Measurements from ENCODE around the gene ANKLE2. TPM values are rescaled to one million over a fixed set of nuclear protein-coding genes. Genes with fewer than 3 reads are reported as not detected.
"Not testable (repeated sequence)": the region's sequence is repeated elsewhere in the genome, so short reads cannot be mapped to it uniquely, and the experiment has no call there.

Gene ANKLE2
- polyA plus RNA-seq, 1 of the 3 experiments (the other 2 are of a cell fraction), result 55.1 TPM

DNA sequence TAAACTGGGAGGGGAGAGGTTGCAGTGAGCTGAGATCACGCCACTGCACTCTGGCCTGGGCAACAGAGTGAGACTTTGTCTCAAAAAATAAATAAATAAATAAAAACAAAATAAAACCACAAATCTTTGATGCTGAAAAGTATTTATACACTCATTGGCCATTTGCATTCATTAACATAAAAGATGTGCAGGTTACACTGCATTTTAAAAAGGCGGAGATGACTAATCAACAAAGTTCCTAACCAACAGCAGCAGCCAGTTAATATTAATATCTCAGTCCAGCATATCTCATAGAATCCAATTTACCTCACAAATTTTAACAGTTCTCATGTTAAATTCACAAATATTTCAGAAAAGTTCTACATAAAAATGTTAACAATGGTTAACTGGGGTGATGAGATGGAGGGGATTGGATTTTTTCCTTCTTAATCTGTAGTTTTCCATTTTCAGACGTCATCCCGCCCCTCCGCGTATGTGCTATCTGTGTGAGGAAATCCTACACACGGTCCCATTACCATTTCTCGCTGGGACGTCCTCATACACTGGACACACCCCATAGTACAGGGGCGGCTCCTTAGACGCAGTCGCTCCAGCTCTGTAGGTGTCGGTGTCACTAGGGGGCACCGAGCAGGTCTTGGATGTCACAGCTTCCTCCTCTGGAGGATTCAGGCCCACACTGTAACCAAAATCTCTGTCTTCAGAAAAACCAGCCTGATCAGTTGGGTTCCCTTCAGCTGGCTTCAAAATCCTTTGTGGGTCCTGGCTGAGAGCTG, 7.3 kb downstream of the ANKLE2 start:
- H3K36me3 ChIP-seq (replicated peaks in 1 of 2; ENCODE audit: control insufficient read depth in 1 of 2, insufficient read depth in 2 of 2, low read length in 1 of 2), result peaks cover 26 to 63% of the 10 kb centered on the region in 2 experiments
- peaks cover 94% of the 10 kb centered on the region for H4K20me1 ChIP-seq (ENCODE audit: insufficient read depth)
- no peaks in the 10 kb centered on the region for H3K9me3 ChIP-seq
- no peak overlapping the region for H2AFZ ChIP-seq (ENCODE audit: low read depth)
- no peak overlapping the region for H3K9ac ChIP-seq
- TF ChIP-seq GATA2 (CRISPR knock-in tag; IDR thresholded peaks at IDR 0.05) (no peak), FOSL2 (IDR thresholded peaks at IDR 0.05; ENCODE audit: borderline replicate concordance, low read depth) (no peak), EP300 (IDR thresholded peaks at IDR 0.05; ENCODE audit: borderline replicate concordance in 1 of 2, low read depth in 1 of 2, low read length in 1 of 2) (no peak), NRF1 (IDR thresholded peaks at IDR 0.05; ENCODE audit: low read depth, low read length) (no peak), FOXM1 (IDR thresholded peaks at IDR 0.05; ENCODE audit: low read depth) (no peak), JUND (IDR thresholded peaks at IDR 0.05) (no peak), RXRA (IDR thresholded peaks at IDR 0.05; ENCODE audit: borderline replicate concordance, low read depth) (no peak), FOXJ3 (CRISPR knock-in tag; IDR thresholded peaks at IDR 0.05) (no peak)
- TF ChIP-seq, protein P1, sequence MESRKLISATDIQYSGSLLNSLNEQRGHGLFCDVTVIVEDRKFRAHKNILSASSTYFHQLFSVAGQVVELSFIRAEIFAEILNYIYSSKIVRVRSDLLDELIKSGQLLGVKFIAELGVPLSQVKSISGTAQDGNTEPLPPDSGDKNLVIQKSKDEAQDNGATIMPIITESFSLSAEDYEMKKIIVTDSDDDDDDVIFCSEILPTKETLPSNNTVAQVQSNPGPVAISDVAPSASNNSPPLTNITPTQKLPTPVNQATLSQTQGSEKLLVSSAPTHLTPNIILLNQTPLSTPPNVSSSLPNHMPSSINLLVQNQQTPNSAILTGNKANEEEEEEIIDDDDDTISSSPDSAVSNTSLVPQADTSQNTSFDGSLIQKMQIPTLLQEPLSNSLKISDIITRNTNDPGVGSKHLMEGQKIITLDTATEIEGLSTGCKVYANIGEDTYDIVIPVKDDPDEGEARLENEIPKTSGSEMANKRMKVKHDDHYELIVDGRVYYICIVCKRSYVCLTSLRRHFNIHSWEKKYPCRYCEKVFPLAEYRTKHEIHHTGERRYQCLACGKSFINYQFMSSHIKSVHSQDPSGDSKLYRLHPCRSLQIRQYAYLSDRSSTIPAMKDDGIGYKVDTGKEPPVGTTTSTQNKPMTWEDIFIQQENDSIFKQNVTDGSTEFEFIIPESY (IDR thresholded peaks at IDR 0.05; ENCODE audit: borderline replicate concordance, low read depth), result no peak
- TF ChIP-seq, protein P2, sequence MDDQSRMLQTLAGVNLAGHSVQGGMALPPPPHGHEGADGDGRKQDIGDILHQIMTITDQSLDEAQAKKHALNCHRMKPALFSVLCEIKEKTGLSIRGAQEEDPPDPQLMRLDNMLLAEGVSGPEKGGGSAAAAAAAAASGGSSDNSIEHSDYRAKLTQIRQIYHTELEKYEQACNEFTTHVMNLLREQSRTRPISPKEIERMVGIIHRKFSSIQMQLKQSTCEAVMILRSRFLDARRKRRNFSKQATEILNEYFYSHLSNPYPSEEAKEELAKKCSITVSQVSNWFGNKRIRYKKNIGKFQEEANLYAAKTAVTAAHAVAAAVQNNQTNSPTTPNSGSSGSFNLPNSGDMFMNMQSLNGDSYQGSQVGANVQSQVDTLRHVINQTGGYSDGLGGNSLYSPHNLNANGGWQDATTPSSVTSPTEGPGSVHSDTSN (IDR thresholded peaks at IDR 0.05), result no peak
- ChIA-PET POLR2A (no interaction called here), CTCF (interaction anchor here (4.2 kb wide), 1 partner anchor 14 kb away, joined by 24 read pairs; no protein-coding TSS in a partner anchor)
- WGBS (ENCODE audit: low lambda C conversion rate), result 95% methylated on average over 14 of the region's 14 CpGs
- no peak overlapping the region for H3K27ac ChIP-seq (ENCODE audit: low read depth in 2 of 2, low read length in 1 of 2)
- H3K4me3 ChIP-seq (ENCODE audit: low read depth in 2 of 2, low read length in 1 of 2), result no peak overlapping the region
- H3K9me2 ChIP-seq, result no peaks in the 10 kb centered on the region
- H3K79me2 ChIP-seq (ENCODE audit: insufficient read depth), result peaks cover 95% of the 10 kb centered on the region
- H3K4me1 ChIP-seq (ENCODE audit: control insufficient read depth in 1 of 2, insufficient read depth in 2 of 2, low read depth in 1 of 2, low read length in 1 of 2), result no peaks in the 10 kb centered on the region
- H3F3A ChIP-seq (replicated peaks; ENCODE audit: insufficient read depth), result peaks cover 2% of the 10 kb centered on the region
- H3K27me3 ChIP-seq (ENCODE audit: insufficient read depth), result no peaks in the 10 kb centered on the region
- DNase-seq, result no peak
- H3K4me2 ChIP-seq, result no peak overlapping the region

DNA sequence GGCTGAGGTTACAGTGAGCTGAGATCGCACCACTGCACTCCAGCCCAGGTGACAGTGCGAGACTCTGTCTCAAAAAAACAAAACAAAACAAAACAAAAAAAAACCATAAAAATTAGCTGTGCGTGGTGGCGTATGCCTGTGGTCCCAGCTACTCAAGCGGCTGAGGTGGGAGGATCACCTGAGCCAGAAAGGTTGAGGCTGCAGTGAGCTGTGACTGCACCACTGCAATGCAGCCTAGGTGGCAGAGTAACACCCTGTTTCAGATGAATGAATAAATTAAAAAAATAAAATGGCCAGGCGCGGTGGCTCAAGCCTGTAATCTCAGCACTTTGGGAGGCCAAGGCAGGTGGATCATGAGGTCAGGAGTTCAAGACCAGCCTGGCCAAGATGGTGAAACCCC, 8.0 kb downstream of the ANKLE2 start:
- H3F3A ChIP-seq (replicated peaks; ENCODE audit: insufficient read depth); DNase-seq; H3K9me2 ChIP-seq; H3K9me3 ChIP-seq; H3K4me1 ChIP-seq (ENCODE audit: control insufficient read depth in 1 of 2, insufficient read depth in 2 of 2, low read depth in 1 of 2, low read length in 1 of 2); H3K27ac ChIP-seq (ENCODE audit: low read depth in 2 of 2, low read length in 1 of 2); POLR2A ChIA-PET; H2AFZ ChIP-seq (ENCODE audit: low read depth); H3K4me3 ChIP-seq (ENCODE audit: low read depth in 2 of 2, low read length in 1 of 2); H3K4me2 ChIP-seq; H3K9ac ChIP-seq; H3K27me3 ChIP-seq (ENCODE audit: insufficient read depth): not testable (repeated sequence)
- H3K36me3 ChIP-seq (replicated peaks in 1 of 2; ENCODE audit: control insufficient read depth in 1 of 2, insufficient read depth in 2 of 2, low read length in 1 of 2), result peaks cover 27 to 61% of the 10 kb centered on the region in 2 experiments
- H3K79me2 ChIP-seq (ENCODE audit: insufficient read depth), result peaks cover 98% of the 10 kb centered on the region
- H4K20me1 ChIP-seq (ENCODE audit: insufficient read depth), result peaks cover 93% of the 10 kb centered on the region
- WGBS (ENCODE audit: low lambda C conversion rate), result 96% methylated on average over 7 of the region's 7 CpGs
- CTCF ChIA-PET, result interaction anchor here (4.2 kb wide), 1 partner anchor 14 kb away, joined by 24 read pairs; no protein-coding TSS in a partner anchor

All from SK-N-SH (cell line).